GM12878 (cell line): ENCODE measurements around the gene NKD1.

Source experiments
- ATF7 ChIP-seq: fragments of 450-650 bp; IDR thresholded peaks from 2 replicates; pipeline ENCODE4 v1.6.1; 2016; ENCODE audit warnings: low read depth, mild to moderate bottlenecking
- CREM ChIP-seq: IDR thresholded peaks from 2 replicates; pipeline ENCODE4 v1.6.1; 2014; ENCODE audit warnings: antibody characterized with exemption, low read depth
- DPF2 ChIP-seq: fragments of 450-650 bp; IDR thresholded peaks from 2 replicates; pipeline ENCODE4 v1.6.1; 2017; ENCODE audit warnings: mild to moderate bottlenecking
- MEF2A ChIP-seq: IDR thresholded peaks from 2 replicates; pipeline ENCODE4 v1.6.1; 2011; ENCODE audit warnings: low read depth, mild to moderate bottlenecking, low read length, moderate library complexity; ENCODE audit not compliant: insufficient read depth
- NFIC ChIP-seq: IDR thresholded peaks from 2 replicates; pipeline ENCODE4 v1.6.1; 2012; ENCODE audit warnings: low read depth, mild to moderate bottlenecking, inconsistent platforms, low read length, moderate library complexity
- POLR2A ChIP-seq: IDR thresholded peaks from 2 replicates; pipeline ENCODE4 v1.6.1; 2011; ENCODE audit warnings: low read depth, mild to moderate bottlenecking, low read length
- POLR2AphosphoS5 ChIP-seq: IDR thresholded peaks from 2 replicates; pipeline ENCODE4 v1.6.1; 2011; ENCODE audit warnings: mild to moderate bottlenecking, low read length, inconsistent platforms
- POU2F2 ChIP-seq: IDR thresholded peaks from 3 replicates; pipeline ENCODE4 v1.6.1; 2011; ENCODE audit warnings: low read depth, mild to moderate bottlenecking, low read length, borderline replicate concordance
- REST ChIP-seq: IDR thresholded peaks from 2 replicates; pipeline ENCODE4 v1.6.1; 2012; ENCODE audit warnings: mild to moderate bottlenecking, low read depth, low read length
- TF ChIP-seq, protein P1 (sequence below), 3 experiments: IDR thresholded peaks in 2 of 3; conservative IDR thresholded peaks in 1 of 3; 2 replicates each; pipeline ENCODE4 v1.5.1; 2011; ENCODE audit warnings: low read depth in 3 of 3, low read length in 3 of 3, mild to moderate bottlenecking in 3 of 3, control low read depth in 2 of 3, moderate library complexity in 2 of 3, inconsistent platforms in 1 of 3, mixed read lengths in 1 of 3; ENCODE audit not compliant: control insufficient read depth in 2 of 3, insufficient read depth in 1 of 3; ENCODE audit errors: extremely low read depth in 1 of 3
- TF ChIP-seq, protein P2 (sequence below): IDR thresholded peaks from 2 replicates; pipeline ENCODE4 v1.6.1; 2012; ENCODE audit warnings: low read depth, low read length, improper control_type of control experiment

- no peak for TF ChIP-seq POLR2A
- TF ChIP-seq NFIC, result no peak
- TF ChIP-seq, protein P1, sequence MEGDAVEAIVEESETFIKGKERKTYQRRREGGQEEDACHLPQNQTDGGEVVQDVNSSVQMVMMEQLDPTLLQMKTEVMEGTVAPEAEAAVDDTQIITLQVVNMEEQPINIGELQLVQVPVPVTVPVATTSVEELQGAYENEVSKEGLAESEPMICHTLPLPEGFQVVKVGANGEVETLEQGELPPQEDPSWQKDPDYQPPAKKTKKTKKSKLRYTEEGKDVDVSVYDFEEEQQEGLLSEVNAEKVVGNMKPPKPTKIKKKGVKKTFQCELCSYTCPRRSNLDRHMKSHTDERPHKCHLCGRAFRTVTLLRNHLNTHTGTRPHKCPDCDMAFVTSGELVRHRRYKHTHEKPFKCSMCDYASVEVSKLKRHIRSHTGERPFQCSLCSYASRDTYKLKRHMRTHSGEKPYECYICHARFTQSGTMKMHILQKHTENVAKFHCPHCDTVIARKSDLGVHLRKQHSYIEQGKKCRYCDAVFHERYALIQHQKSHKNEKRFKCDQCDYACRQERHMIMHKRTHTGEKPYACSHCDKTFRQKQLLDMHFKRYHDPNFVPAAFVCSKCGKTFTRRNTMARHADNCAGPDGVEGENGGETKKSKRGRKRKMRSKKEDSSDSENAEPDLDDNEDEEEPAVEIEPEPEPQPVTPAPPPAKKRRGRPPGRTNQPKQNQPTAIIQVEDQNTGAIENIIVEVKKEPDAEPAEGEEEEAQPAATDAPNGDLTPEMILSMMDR (IDR thresholded peaks at IDR 0.05 in 2 of 3, conservative IDR thresholded peaks at IDR 0.05 in 1 of 3; ENCODE audit: control insufficient read depth in 2 of 3, extremely low read depth in 1 of 3, insufficient read depth in 1 of 3, low read depth in 3 of 3, low read length in 3 of 3), result no peak
- no peak for TF ChIP-seq REST
- TF ChIP-seq POU2F2, result no peak
- no peak for TF ChIP-seq ATF7
- no peak for TF ChIP-seq POLR2AphosphoS5
- TF ChIP-seq, protein P2, sequence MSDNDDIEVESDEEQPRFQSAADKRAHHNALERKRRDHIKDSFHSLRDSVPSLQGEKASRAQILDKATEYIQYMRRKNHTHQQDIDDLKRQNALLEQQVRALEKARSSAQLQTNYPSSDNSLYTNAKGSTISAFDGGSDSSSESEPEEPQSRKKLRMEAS, result no peak
- TF ChIP-seq DPF2, result no peak
- TF ChIP-seq CREM, result no peak
- no peak for TF ChIP-seq MEF2A
Observed at GRCh38 chr16:50573279-50573678, 25.1 kb downstream of the NKD1 start.
